Renal pelvis (tissue), 12 donors: ENCODE measurements around the gene TUBA1A. TPM values are rescaled to one million over a fixed set of nuclear protein-coding genes. Genes with fewer than 3 reads are reported as not detected.
A peak's percentile ranks its signal among the peaks of the same experiment; 100 is the strongest.

Source experiments
- DNase-seq: peaks from one replicate; pipeline ENCODE4 v3.0.0-alpha.2; 2013
- long read RNA-seq, 16 experiments: transcript quantifications; one replicate each; lab custom pipeline, GENCODE V29; 2026
- polyA plus RNA-seq, 3 donors: library from polyadenylated mRNA; unstranded; fragments of 120-200 nt; gene quantifications; one replicate each; pipeline ENCODE4 v1.2.1, GENCODE V29; 2013; ENCODE audit not compliant: insufficient read length in 3 of 3

TUBA1A gene
- 100 to 1,000 TPM; 364 to 473 (median 401) TPM for polyA plus RNA-seq
- long read RNA-seq, donor 1, transcript TUBA1A-206 (2 exons, 696 nt): minor isoform, 6 of 281 reads
- long read RNA-seq, donor 1, transcript TUBA1A-202 (4 exons, 1,915 nt): major isoform, 256 of 281 reads
- long read RNA-seq, donor 1, transcript TUBA1A-207 (3 exons, 1,384 nt): minor isoform, 12 of 281 reads
- long read RNA-seq, donor 1, partial matches to known transcripts: 0 of 281 reads
- long read RNA-seq, donor 1, other reads (novel, unspliced or antisense): 0 of 281 reads
- long read RNA-seq, donor 2, transcript TUBA1A-201 (4 exons, 1,887 nt): minor isoform, 12 of 421 reads
- long read RNA-seq, donor 2, transcript TUBA1A-207 (3 exons, 1,384 nt): minor isoform, 46 of 421 reads
- long read RNA-seq, donor 2, transcript TUBA1A-202 (4 exons, 1,915 nt): major isoform, 345 of 421 reads
- long read RNA-seq, donor 2, transcript TUBA1A-206 (2 exons, 696 nt): minor isoform, 5 of 421 reads
- long read RNA-seq, donor 2, partial matches to known transcripts: 0 of 421 reads
- long read RNA-seq, donor 2, other reads (novel, unspliced or antisense): 10 of 421 reads
- long read RNA-seq, donor 3, transcript TUBA1A-207 (3 exons, 1,384 nt): minor isoform, 22 of 341 reads
- long read RNA-seq, donor 3, transcript TUBA1A-202 (4 exons, 1,915 nt): major isoform, 306 of 341 reads
- long read RNA-seq, donor 3, transcript TUBA1A-206 (2 exons, 696 nt): minor isoform, 5 of 341 reads
- long read RNA-seq, donor 3, partial matches to known transcripts: 0 of 341 reads
- long read RNA-seq, donor 3, other reads (novel, unspliced or antisense): 0 of 341 reads
- long read RNA-seq, donor 4, transcript TUBA1A-202 (4 exons, 1,915 nt): major isoform, 250 of 290 reads
- long read RNA-seq, donor 4, transcript TUBA1A-201 (4 exons, 1,887 nt): minor isoform, 5 of 290 reads
- long read RNA-seq, donor 4, transcript TUBA1A-207 (3 exons, 1,384 nt): minor isoform, 23 of 290 reads
- long read RNA-seq, donor 4, partial matches to known transcripts: 5 of 290 reads
- long read RNA-seq, donor 4, other reads (novel, unspliced or antisense): 0 of 290 reads
- long read RNA-seq, donor 5, transcript TUBA1A-206 (2 exons, 696 nt): minor isoform, 5 of 175 reads
- long read RNA-seq, donor 5, transcript TUBA1A-202 (4 exons, 1,915 nt): major isoform, 148 of 175 reads
- long read RNA-seq, donor 5, transcript TUBA1A-207 (3 exons, 1,384 nt): minor isoform, 14 of 175 reads
- long read RNA-seq, donor 5, transcript TUBA1A-205 (3 exons, 673 nt): minor isoform, 5 of 175 reads
- long read RNA-seq, donor 5, partial matches to known transcripts: 0 of 175 reads
- long read RNA-seq, donor 5, other reads (novel, unspliced or antisense): 0 of 175 reads
- long read RNA-seq, donor 6, transcript TUBA1A-207 (3 exons, 1,384 nt): minor isoform, 14 of 153 reads
- long read RNA-seq, donor 6, transcript TUBA1A-202 (4 exons, 1,915 nt): major isoform, 133 of 153 reads
- long read RNA-seq, donor 6, partial matches to known transcripts: 0 of 153 reads
- long read RNA-seq, donor 6, other reads (novel, unspliced or antisense): 0 of 153 reads
- long read RNA-seq, donor 7, transcript TUBA1A-206 (2 exons, 696 nt): minor isoform, 5 of 404 reads
- long read RNA-seq, donor 7, transcript TUBA1A-207 (3 exons, 1,384 nt): minor isoform, 23 of 404 reads
- long read RNA-seq, donor 7, transcript TUBA1A-202 (4 exons, 1,915 nt): major isoform, 358 of 404 reads
- long read RNA-seq, donor 7, partial matches to known transcripts: 0 of 404 reads
- long read RNA-seq, donor 7, other reads (novel, unspliced or antisense): 9 of 404 reads
- long read RNA-seq, donor 8, transcript TUBA1A-205 (3 exons, 673 nt): minor isoform, 5 of 339 reads
- long read RNA-seq, donor 8, transcript TUBA1A-207 (3 exons, 1,384 nt): minor isoform, 37 of 339 reads
- long read RNA-seq, donor 8, transcript TUBA1A-206 (2 exons, 696 nt): minor isoform, 5 of 339 reads
- long read RNA-seq, donor 8, transcript TUBA1A-202 (4 exons, 1,915 nt): major isoform, 287 of 339 reads
- long read RNA-seq, donor 8, partial matches to known transcripts: 0 of 339 reads
- long read RNA-seq, donor 8, other reads (novel, unspliced or antisense): 0 of 339 reads
- long read RNA-seq, donor 9, transcript TUBA1A-202 (4 exons, 1,915 nt): major isoform, 352 of 410 reads
- long read RNA-seq, donor 9, transcript TUBA1A-207 (3 exons, 1,384 nt): minor isoform, 30 of 410 reads
- long read RNA-seq, donor 9, transcript TUBA1A-205 (3 exons, 673 nt): minor isoform, 7 of 410 reads
- long read RNA-seq, donor 9, partial matches to known transcripts: 0 of 410 reads
- long read RNA-seq, donor 9, other reads (novel, unspliced or antisense): 12 of 410 reads
- long read RNA-seq, donor 10, transcript TUBA1A-202 (4 exons, 1,915 nt): major isoform, 208 of 248 reads
- long read RNA-seq, donor 10, transcript TUBA1A-201 (4 exons, 1,887 nt): minor isoform, 10 of 248 reads
- long read RNA-seq, donor 10, transcript TUBA1A-207 (3 exons, 1,384 nt): minor isoform, 26 of 248 reads
- long read RNA-seq, donor 10, partial matches to known transcripts: 0 of 248 reads
- long read RNA-seq, donor 10, other reads (novel, unspliced or antisense): 0 of 248 reads
- long read RNA-seq, donor 11, transcript TUBA1A-206 (2 exons, 696 nt): minor isoform, 7 of 221 reads
- long read RNA-seq, donor 11, transcript TUBA1A-207 (3 exons, 1,384 nt): minor isoform, 10 of 221 reads
- long read RNA-seq, donor 11, transcript TUBA1A-202 (4 exons, 1,915 nt): major isoform, 197 of 221 reads
- long read RNA-seq, donor 11, partial matches to known transcripts: 6 of 221 reads
- long read RNA-seq, donor 11, other reads (novel, unspliced or antisense): 0 of 221 reads
- long read RNA-seq, donor 12, transcript TUBA1A-207 (3 exons, 1,384 nt): minor isoform, 31 of 334 reads
- long read RNA-seq, donor 12, transcript TUBA1A-201 (4 exons, 1,887 nt): minor isoform, 5 of 334 reads
- long read RNA-seq, donor 12, transcript TUBA1A-202 (4 exons, 1,915 nt): major isoform, 294 of 334 reads
- long read RNA-seq, donor 12, partial matches to known transcripts: 0 of 334 reads
- long read RNA-seq, donor 12, other reads (novel, unspliced or antisense): 0 of 334 reads
- long read RNA-seq, donor 13, transcript TUBA1A-207 (3 exons, 1,384 nt): minor isoform, 7 of 119 reads
- long read RNA-seq, donor 13, transcript TUBA1A-206 (2 exons, 696 nt): minor isoform, 5 of 119 reads
- long read RNA-seq, donor 13, transcript TUBA1A-202 (4 exons, 1,915 nt): major isoform, 103 of 119 reads
- long read RNA-seq, donor 13, partial matches to known transcripts: 0 of 119 reads
- long read RNA-seq, donor 13, other reads (novel, unspliced or antisense): 0 of 119 reads
- long read RNA-seq, donor 14: 0 reads
- long read RNA-seq, donor 15, transcript TUBA1A-201 (4 exons, 1,887 nt): minor isoform, 8 of 453 reads
- long read RNA-seq, donor 15, transcript TUBA1A-202 (4 exons, 1,915 nt): major isoform, 402 of 453 reads
- long read RNA-seq, donor 15, transcript TUBA1A-207 (3 exons, 1,384 nt): minor isoform, 30 of 453 reads
- long read RNA-seq, donor 15, partial matches to known transcripts: 7 of 453 reads
- long read RNA-seq, donor 15, other reads (novel, unspliced or antisense): 0 of 453 reads
- long read RNA-seq, donor 16, transcript TUBA1A-202 (4 exons, 1,915 nt): major isoform, 336 of 382 reads
- long read RNA-seq, donor 16, transcript TUBA1A-207 (3 exons, 1,384 nt): minor isoform, 33 of 382 reads
- long read RNA-seq, donor 16, partial matches to known transcripts: 5 of 382 reads
- long read RNA-seq, donor 16, other reads (novel, unspliced or antisense): 0 of 382 reads

GRCh38 chr12:49188916-49189367 is at the start of gene TUBA1A:
TUBA1A (minus strand) TSS chr12:49189080; CDS start chr12:49188979, 101 bp downstream.
- DNase-seq: peak; percentile 99

GRCh38 chr12:49236423-49236822 is 47.5 kb upstream of the TUBA1A start:
- no peak for DNase-seq

DNA sequence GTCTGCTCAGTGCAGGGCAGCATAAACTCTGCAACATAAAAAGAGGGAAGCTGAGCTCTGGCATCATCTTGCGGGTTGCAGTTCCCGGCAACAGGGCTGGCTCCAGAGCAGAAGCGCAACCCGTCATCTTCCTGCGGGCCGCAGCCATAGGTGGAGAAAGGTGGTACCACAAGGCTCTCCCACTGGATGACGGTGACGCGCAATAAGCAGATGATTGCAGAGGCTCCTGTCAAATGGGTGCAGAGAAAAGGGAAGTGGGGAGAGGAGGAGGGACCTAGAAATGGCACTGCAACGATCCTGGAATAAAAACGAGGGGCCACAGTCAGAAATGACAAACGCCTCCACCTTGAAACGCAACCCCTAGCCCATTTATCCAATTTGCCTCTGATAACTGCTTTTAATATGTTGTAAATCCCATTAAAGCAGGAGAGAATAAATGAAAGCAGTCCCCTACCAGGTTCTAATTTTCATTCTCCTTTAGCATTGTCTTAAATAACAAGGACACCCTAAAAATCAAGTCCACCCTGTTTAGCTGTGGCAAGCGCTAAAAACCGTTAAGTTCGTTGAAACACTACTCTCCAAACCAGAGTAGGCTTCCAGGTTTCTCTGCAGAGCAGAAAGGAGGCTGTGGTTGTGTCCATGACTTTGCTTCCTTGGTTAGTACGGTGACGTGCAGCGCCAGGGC is 45.1 kb upstream of the TUBA1A start:
- DNase-seq: no peak

- DNase-seq: peak; percentile 69
Measured at GRCh38 chr12:49232940-49233841, 44.3 kb upstream of the TUBA1A start.

DNA sequence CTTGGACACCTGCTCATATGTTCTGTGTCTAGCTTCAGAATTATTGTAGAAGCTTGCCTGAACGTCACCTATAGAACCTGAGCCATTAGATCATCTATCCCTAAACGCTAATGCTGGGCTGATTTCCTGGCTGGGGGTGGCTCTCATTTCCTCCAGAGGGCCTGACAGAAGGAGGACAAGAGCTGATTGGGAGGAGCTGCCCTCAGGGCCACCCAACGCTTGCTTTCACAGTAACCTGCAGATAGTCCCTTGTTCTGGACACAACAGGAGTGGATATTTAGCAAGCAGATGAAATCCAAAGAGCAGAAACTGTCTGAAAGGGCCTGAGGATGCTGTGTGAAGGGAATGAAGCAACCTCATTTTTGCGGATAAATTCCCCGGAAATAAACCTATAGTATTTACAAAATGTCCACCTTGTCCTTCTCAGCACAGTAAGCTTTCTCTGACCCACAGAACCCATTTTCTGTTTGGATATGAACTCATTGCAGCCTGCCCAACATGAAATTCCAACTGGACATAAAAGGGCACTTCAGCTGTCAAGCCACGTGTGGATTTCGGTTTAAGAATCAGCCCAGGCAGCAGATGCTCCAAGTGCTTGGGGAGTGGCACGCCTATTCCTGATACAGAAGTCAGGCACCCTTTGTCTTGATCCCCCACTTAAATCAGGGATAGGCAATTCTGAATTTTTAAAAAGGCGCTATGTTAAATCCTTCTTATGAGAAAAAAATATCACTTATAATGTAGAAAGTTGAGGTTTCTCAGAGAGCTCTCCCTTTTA is 43.2 kb upstream of the TUBA1A start:
- no peak for DNase-seq

DNA sequence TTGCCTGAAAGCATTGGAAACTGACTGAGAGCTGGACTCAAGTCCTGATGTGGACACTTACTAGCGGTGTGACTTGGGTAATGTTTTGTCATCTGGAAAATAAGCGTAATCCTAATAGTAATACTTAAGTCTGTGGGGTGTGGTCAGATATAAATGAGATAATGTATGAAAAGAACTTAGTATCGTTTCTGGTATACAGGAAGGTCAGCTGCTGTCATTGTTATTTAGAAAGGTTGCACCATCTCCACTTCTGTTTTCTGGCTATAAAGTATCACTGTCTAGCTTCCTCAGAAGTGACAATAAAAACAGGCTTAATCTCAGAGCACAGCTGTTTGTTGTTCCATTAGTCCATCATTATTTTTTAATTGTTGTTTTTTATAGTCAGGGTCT is 41.9 kb upstream of the TUBA1A start:
- DNase-seq: no peak

DNA sequence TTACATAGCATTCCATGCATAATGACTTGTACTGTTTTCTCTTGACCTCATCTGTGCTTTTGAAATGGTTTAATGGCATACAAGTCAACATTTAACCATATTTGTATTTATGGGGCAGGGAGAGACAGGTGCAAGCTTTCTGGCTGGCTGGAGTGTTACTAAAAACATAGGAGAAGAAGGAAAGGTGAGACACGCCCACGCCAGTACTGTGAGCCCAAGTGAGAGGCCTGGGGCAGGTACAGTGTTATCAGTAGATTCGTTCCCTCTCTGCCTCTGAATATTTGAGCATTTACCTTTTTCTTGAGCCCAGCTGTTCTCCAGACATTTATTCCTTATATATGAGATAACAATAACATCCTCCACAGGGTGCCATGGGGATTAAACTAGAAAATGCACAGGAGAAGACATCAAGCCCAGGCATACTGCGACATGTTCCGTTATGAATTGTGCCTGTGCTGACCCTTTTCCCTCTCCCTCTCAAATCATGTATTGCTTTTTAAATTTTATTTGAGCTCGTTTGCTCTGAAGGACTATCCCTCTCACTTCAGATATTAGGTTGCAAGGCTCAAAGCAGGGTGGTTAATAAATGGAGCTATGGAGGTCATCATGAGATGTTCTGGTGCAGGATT is 41.4 kb upstream of the TUBA1A start:
- no peak for DNase-seq

DNA sequence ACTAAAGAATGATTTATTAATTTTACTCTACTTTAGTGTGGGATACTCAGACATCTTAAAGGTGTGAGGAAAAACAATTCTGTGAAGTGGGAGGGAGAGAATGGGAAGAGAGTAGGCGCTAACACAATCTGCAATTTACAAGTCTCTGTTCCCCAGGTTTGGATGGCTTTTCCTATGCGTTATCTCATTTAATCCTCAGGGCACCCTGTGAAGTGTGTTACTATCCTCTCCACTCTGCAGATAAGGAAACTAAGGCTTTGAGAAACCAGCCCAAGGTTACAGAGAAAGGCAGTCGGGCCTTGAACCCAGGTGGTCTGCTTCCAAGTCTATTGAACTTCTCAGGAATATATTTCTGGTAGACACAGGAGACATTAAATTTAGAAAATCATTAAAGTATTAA is 39.8 kb upstream of the TUBA1A start:
- DNase-seq: no peak

- DNase-seq: no peak
Measured at GRCh38 chr12:49227713-49228112, 38.8 kb upstream of the TUBA1A start.

DNA sequence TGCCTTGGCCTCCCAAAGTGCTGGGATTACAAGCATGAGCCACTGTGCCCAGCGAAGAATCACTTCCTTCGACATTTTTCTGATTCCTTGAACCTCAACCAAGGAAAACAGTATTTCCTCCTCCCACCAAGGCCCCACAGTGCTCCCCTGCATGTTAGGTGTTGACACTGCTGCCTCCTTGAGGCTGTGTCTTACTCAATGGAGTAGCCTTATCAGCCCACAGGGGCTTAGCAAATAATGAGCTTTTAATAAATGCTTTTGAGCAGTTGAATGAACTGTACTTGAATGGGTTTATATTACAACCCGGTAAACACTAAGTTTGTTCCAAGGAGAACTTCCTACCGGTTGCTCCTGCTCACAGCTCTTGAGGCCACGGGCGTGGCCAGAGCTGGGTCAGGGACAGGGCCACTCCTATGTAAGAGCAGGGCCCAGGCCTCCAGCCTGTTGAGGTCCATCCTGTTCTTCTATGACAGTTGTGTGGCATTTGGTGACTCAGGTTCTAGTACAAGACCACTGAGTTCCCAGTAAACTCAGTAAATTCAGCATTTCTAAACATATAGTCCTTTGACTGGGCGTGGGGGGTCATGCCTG is 36.8 kb upstream of the TUBA1A start:
- DNase-seq: no peak

DNA sequence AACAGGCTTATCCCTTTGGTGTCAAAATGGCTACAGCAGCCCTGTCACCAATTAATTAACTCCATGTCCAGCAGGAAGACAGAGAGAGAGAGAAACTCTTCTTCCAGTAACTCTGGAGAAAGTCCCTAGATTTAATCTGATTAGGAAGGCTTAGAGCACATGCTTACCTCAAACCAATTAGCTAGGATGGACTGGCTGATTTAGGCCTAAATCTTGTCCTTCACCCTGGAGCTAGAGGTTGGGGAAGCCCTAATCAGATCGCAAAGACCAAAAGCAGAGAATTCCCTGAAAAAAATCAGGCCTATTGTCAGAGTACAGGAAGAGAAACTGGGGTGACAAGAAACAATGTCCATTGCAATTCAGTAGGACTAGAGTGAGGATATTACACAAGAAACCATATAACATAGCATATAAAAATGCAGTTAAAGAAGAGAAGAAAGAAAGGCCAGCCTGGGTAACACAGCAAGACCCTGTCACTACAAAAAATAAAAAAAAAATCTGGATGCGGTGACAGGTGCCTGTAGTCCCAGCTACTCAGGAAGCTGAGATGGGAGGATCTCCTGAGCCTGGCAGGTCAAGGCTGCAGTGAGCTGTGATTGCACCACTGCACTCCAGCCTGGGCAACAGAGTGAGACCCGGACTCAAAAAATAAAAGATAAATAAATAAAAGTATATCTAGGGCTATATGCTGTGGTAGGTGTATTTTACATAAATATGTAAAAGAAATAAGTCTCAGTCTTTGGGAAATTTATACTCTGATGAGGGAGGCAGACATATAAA is 34.9 kb upstream of the TUBA1A start:
- no peak for DNase-seq

- no peak for DNase-seq
Measured at GRCh38 chr12:49223122-49223521, 34.2 kb upstream of the TUBA1A start.
